ENCODE measurements around the gene DENND1A. TPM values are rescaled to one million over a fixed set of nuclear protein-coding genes. Genes with fewer than 3 reads are reported as not detected.

DENND1A gene
- total and polyA plus RNA-seq, 9 donors = 9.3 to 16.0 (median 13.8) TPM

- no peaks in the 10 kb centered on the region for H3K4me1 ChIP-seq (ENCODE audit: control insufficient read depth, insufficient read depth, low read length)
- no peak for DNase-seq
- no peak overlapping the region for H3K4me3 ChIP-seq (ENCODE audit: low read length)
- no peak overlapping the region for H3K27ac ChIP-seq (ENCODE audit: low read length)
- no peaks in the 10 kb centered on the region for H3K36me3 ChIP-seq (ENCODE audit: control insufficient read depth, insufficient read depth, low read length)
- H3K27me3 ChIP-seq (ENCODE audit: control insufficient read depth, insufficient read depth, low read length) = no peaks in the 10 kb centered on the region
- H3K9me3 ChIP-seq (replicated peaks; ENCODE audit: control insufficient read depth, low read depth, low read length) = no peaks in the 10 kb centered on the region
- WGBS (ENCODE audit: insufficient coverage) = 69% methylated on average over 11 of the region's 11 CpGs
Observed at GRCh38 chr9:123617952-123618678, 311.8 kb downstream of the DENND1A start.

- 77% methylated on average over 8 of the region's 9 CpGs for WGBS (ENCODE audit: insufficient coverage)
Observed at GRCh38 chr9:123617286-123617685, 312.6 kb downstream of the DENND1A start.

GRCh38 chr9:123616707-123617106, 313.2 kb downstream of the DENND1A start:
- Histone ChIP-seq H3K27ac (ENCODE audit: low read length) (no peak overlapping the region), H3K9me3 (replicated peaks; ENCODE audit: control insufficient read depth, low read depth, low read length) (no peaks in the 10 kb centered on the region), H3K4me1 (ENCODE audit: control insufficient read depth, insufficient read depth, low read length) (no peaks in the 10 kb centered on the region), H3K4me3 (ENCODE audit: low read length) (no peak overlapping the region), H3K27me3 (ENCODE audit: control insufficient read depth, insufficient read depth, low read length) (no peaks in the 10 kb centered on the region), H3K36me3 (ENCODE audit: control insufficient read depth, insufficient read depth, low read length) (no peaks in the 10 kb centered on the region)
- no peak for DNase-seq
- 87% methylated on average over 8 of the region's 8 CpGs for WGBS (ENCODE audit: insufficient coverage)

More at GRCh38 chr9:123617286-123617685, 312.6 kb downstream of the DENND1A start:
- Histone ChIP-seq H3K4me3 (ENCODE audit: low read length) (no peak overlapping the region), H3K36me3 (ENCODE audit: control insufficient read depth, insufficient read depth, low read length) (no peaks in the 10 kb centered on the region), H3K4me1 (ENCODE audit: control insufficient read depth, insufficient read depth, low read length) (no peaks in the 10 kb centered on the region), H3K27ac (ENCODE audit: low read length) (no peak overlapping the region), H3K27me3 (ENCODE audit: control insufficient read depth, insufficient read depth, low read length) (no peaks in the 10 kb centered on the region), H3K9me3 (replicated peaks; ENCODE audit: control insufficient read depth, low read depth, low read length) (no peaks in the 10 kb centered on the region)
- no peak for DNase-seq

GRCh38 chr9:123615381-123615780, 314.5 kb downstream of the DENND1A start:
- H3K4me1 ChIP-seq (ENCODE audit: control insufficient read depth, insufficient read depth, low read length) = no peaks in the 10 kb centered on the region
- no peaks in the 10 kb centered on the region for H3K36me3 ChIP-seq (ENCODE audit: control insufficient read depth, insufficient read depth, low read length)
- no peak overlapping the region for H3K4me3 ChIP-seq (ENCODE audit: low read length)
- no peaks in the 10 kb centered on the region for H3K9me3 ChIP-seq (replicated peaks; ENCODE audit: control insufficient read depth, low read depth, low read length)
- DNase-seq = no peak
- no CpG with 5 or more reads among the region's 1 CpG for WGBS (ENCODE audit: insufficient coverage)
- H3K27me3 ChIP-seq (ENCODE audit: control insufficient read depth, insufficient read depth, low read length) = no peaks in the 10 kb centered on the region
- no peak overlapping the region for H3K27ac ChIP-seq (ENCODE audit: low read length)

GRCh38 chr9:123614306-123615263, 315.3 kb downstream of the DENND1A start:
- Histone ChIP-seq H3K4me3 (ENCODE audit: low read length) (no peak overlapping the region), H3K36me3 (ENCODE audit: control insufficient read depth, insufficient read depth, low read length) (no peaks in the 10 kb centered on the region), H3K27ac (ENCODE audit: low read length) (no peak overlapping the region), H3K9me3 (replicated peaks; ENCODE audit: control insufficient read depth, low read depth, low read length) (no peaks in the 10 kb centered on the region), H3K4me1 (ENCODE audit: control insufficient read depth, insufficient read depth, low read length) (no peaks in the 10 kb centered on the region), H3K27me3 (ENCODE audit: control insufficient read depth, insufficient read depth, low read length) (no peaks in the 10 kb centered on the region)
- WGBS (ENCODE audit: insufficient coverage) = 83% methylated on average over 5 of the region's 11 CpGs
- peak; percentile 31 for DNase-seq

- Histone ChIP-seq H3K4me3 (ENCODE audit: low read length) (no peak overlapping the region), H3K9me3 (replicated peaks; ENCODE audit: control insufficient read depth, low read depth, low read length) (no peaks in the 10 kb centered on the region), H3K27me3 (ENCODE audit: control insufficient read depth, insufficient read depth, low read length) (no peaks in the 10 kb centered on the region), H3K4me1 (ENCODE audit: control insufficient read depth, insufficient read depth, low read length) (no peaks in the 10 kb centered on the region), H3K36me3 (ENCODE audit: control insufficient read depth, insufficient read depth, low read length) (no peaks in the 10 kb centered on the region), H3K27ac (ENCODE audit: low read length) (no peak overlapping the region)
- no CpG with 5 or more reads among the region's 1 CpG for WGBS (ENCODE audit: insufficient coverage)
- DNase-seq = peak; percentile 63
Observed at GRCh38 chr9:123611226-123611625, 318.7 kb downstream of the DENND1A start.

- H3K4me3 ChIP-seq (ENCODE audit: low read length) = no peak overlapping the region
- no peaks in the 10 kb centered on the region for H3K27me3 ChIP-seq (ENCODE audit: control insufficient read depth, insufficient read depth, low read length)
- no peaks in the 10 kb centered on the region for H3K9me3 ChIP-seq (replicated peaks; ENCODE audit: control insufficient read depth, low read depth, low read length)
- no peaks in the 10 kb centered on the region for H3K36me3 ChIP-seq (ENCODE audit: control insufficient read depth, insufficient read depth, low read length)
- 57% methylated on average over 1 of the region's 6 CpGs for WGBS (ENCODE audit: insufficient coverage)
- peak; percentile 23 for DNase-seq
- no peak overlapping the region for H3K27ac ChIP-seq (ENCODE audit: low read length)
- H3K4me1 ChIP-seq (ENCODE audit: control insufficient read depth, insufficient read depth, low read length) = no peaks in the 10 kb centered on the region
Observed at GRCh38 chr9:123609844-123610243, 320.1 kb downstream of the DENND1A start.

- Histone ChIP-seq H3K36me3 (ENCODE audit: control insufficient read depth, insufficient read depth, low read length) (no peaks in the 10 kb centered on the region), H3K27ac (ENCODE audit: low read length) (no peak overlapping the region), H3K27me3 (ENCODE audit: control insufficient read depth, insufficient read depth, low read length) (no peaks in the 10 kb centered on the region), H3K9me3 (replicated peaks; ENCODE audit: control insufficient read depth, low read depth, low read length) (no peaks in the 10 kb centered on the region), H3K4me3 (ENCODE audit: low read length) (no peak overlapping the region), H3K4me1 (ENCODE audit: control insufficient read depth, insufficient read depth, low read length) (no peaks in the 10 kb centered on the region)
- 83% methylated on average over 3 of the region's 9 CpGs for WGBS (ENCODE audit: insufficient coverage)
- DNase-seq = no peak
Observed at GRCh38 chr9:123608104-123608503, 321.8 kb downstream of the DENND1A start.

- WGBS (ENCODE audit: insufficient coverage) = 93% methylated on average over 2 of the region's 2 CpGs
- Histone ChIP-seq H3K36me3 (ENCODE audit: control insufficient read depth, insufficient read depth, low read length) (no peaks in the 10 kb centered on the region), H3K4me1 (ENCODE audit: control insufficient read depth, insufficient read depth, low read length) (no peaks in the 10 kb centered on the region), H3K9me3 (replicated peaks; ENCODE audit: control insufficient read depth, low read depth, low read length) (no peaks in the 10 kb centered on the region), H3K27me3 (ENCODE audit: control insufficient read depth, insufficient read depth, low read length) (no peaks in the 10 kb centered on the region), H3K27ac (ENCODE audit: low read length) (no peak overlapping the region), H3K4me3 (ENCODE audit: low read length) (no peak overlapping the region)
- no peak for DNase-seq
Observed at GRCh38 chr9:123607479-123607878, 322.4 kb downstream of the DENND1A start.

GRCh38 chr9:123606141-123606540, 323.8 kb downstream of the DENND1A start:
- no peak for DNase-seq
- Histone ChIP-seq H3K4me3 (ENCODE audit: low read length) (no peak overlapping the region), H3K27me3 (ENCODE audit: control insufficient read depth, insufficient read depth, low read length) (no peaks in the 10 kb centered on the region), H3K9me3 (replicated peaks; ENCODE audit: control insufficient read depth, low read depth, low read length) (no peaks in the 10 kb centered on the region), H3K4me1 (ENCODE audit: control insufficient read depth, insufficient read depth, low read length) (no peaks in the 10 kb centered on the region), H3K27ac (ENCODE audit: low read length) (no peak overlapping the region), H3K36me3 (ENCODE audit: control insufficient read depth, insufficient read depth, low read length) (no peaks in the 10 kb centered on the region)
- no CpG with 5 or more reads among the region's 5 CpGs for WGBS (ENCODE audit: insufficient coverage)

Measured in muscle of leg (tissue), 11 donors.